Measurements from ENCODE around the gene REV3L.
"Not testable (repeated sequence)": the region's sequence is repeated elsewhere in the genome, so short reads cannot be mapped to it uniquely, and the experiment has no call there.

The REV3L gene

GRCh38 chr6:111294374-111294967 is 188.5 kb downstream of the REV3L start:
- TF ChIP-seq CTCF (IDR thresholded peaks at IDR 0.05) (no peak), ZFX (IDR thresholded peaks at IDR 0.05; ENCODE audit: borderline replicate concordance) (no peak)
- no peak overlapping the region for H3K27ac ChIP-seq

- no peak overlapping the region for H3K27ac ChIP-seq
- TF ChIP-seq CTCF (IDR thresholded peaks at IDR 0.05): no peak
- no peak for TF ChIP-seq ZFX (IDR thresholded peaks at IDR 0.05; ENCODE audit: borderline replicate concordance)
Observed at GRCh38 chr6:111291336-111292259, 191.4 kb downstream of the REV3L start.

- not testable (repeated sequence) for H3K27ac ChIP-seq
Observed at GRCh38 chr6:111290689-111291335, 192.2 kb downstream of the REV3L start.

- H3K27ac ChIP-seq: not testable (repeated sequence)
Observed at GRCh38 chr6:111284356-111284755, 198.7 kb downstream of the REV3L start.

GRCh38 chr6:111283707-111284106 is 199.3 kb downstream of the REV3L start:
- H3K27ac ChIP-seq: no peak overlapping the region
- TF ChIP-seq CTCF (IDR thresholded peaks at IDR 0.05) (no peak), ZFX (IDR thresholded peaks at IDR 0.05; ENCODE audit: borderline replicate concordance) (no peak)

GRCh38 chr6:111282515-111282914 is 200.5 kb downstream of the REV3L start:
- TF ChIP-seq CTCF (IDR thresholded peaks at IDR 0.05) (no peak), ZFX (IDR thresholded peaks at IDR 0.05; ENCODE audit: borderline replicate concordance) (no peak)
- no peak overlapping the region for H3K27ac ChIP-seq

- no peak overlapping the region for H3K27ac ChIP-seq
- TF ChIP-seq CTCF (IDR thresholded peaks at IDR 0.05): no peak
Observed at GRCh38 chr6:111280445-111280955, 202.5 kb downstream of the REV3L start.

GRCh38 chr6:111278731-111279130 is 204.3 kb downstream of the REV3L start:
- no peak overlapping the region for H3K27ac ChIP-seq
- TF ChIP-seq ZFX (IDR thresholded peaks at IDR 0.05; ENCODE audit: borderline replicate concordance): no peak
